H1 (cell line): ENCODE results near the gene SMARCC1. TPM values are rescaled to one million over a fixed set of nuclear protein-coding genes. Genes with fewer than 3 reads are reported as not detected.
"Not testable (repeated sequence)": the region's sequence is repeated elsewhere in the genome, so short reads cannot be mapped to it uniquely, and the experiment has no call there.

Source experiments
- CTCF ChIA-PET: fragments of 300-600 bp; sonication (Branson Sonifier 250); formaldehyde crosslinking; loops from one replicate; lab custom pipeline; 2021; ENCODE audit not compliant: partially characterized antibody; lab: Charles Lee
- POLR2A ChIA-PET: fragments of 300-600 bp; sonication (Branson Sonifier 250); formaldehyde crosslinking; loops from one replicate; lab custom pipeline; 2021; ENCODE audit warnings: inconsistent platforms; ENCODE audit not compliant: partially characterized antibody; lab: Charles Lee
- DNase-seq, 2 experiments: peaks; one replicate each; pipeline versions ENCODE4 v3.0.0 to v3.0.0-alpha.2; 2010 to 2022; ENCODE audit warnings: low spot score in 2 of 2, low read depth in 1 of 2, mixed read lengths in 1 of 2
- FAIRE-seq: peaks from 2 replicates; lab custom pipeline; 2011; peaks lifted over from hg19 to GRCh38; lab: Jason Lieb, UNC
- H2AFZ ChIP-seq: 2 replicates; pipeline ENCODE4 v1.8.1; 2012; ENCODE audit warnings: low read length, inconsistent platforms
- H2AK5ac ChIP-seq: 2 replicates; pipeline ENCODE4 v1.6.1; 2013; ENCODE audit warnings: low read depth, low read length
- H2BK120ac ChIP-seq: replicated peaks from 2 replicates; pipeline ENCODE3; 2013; ENCODE audit warnings: low read depth, low read length, inconsistent platforms
- H2BK12ac ChIP-seq: 2 replicates; pipeline ENCODE4 v1.6.1; 2013; ENCODE audit warnings: low read depth, low read length
- H2BK15ac ChIP-seq: 2 replicates; pipeline ENCODE4 v1.6.1; 2013; ENCODE audit warnings: low read length
- H2BK20ac ChIP-seq: 2 replicates; pipeline ENCODE4 v1.6.1; 2013; ENCODE audit warnings: low read length
- H2BK5ac ChIP-seq: 2 replicates; pipeline ENCODE4 v1.6.1; 2013; ENCODE audit warnings: low read depth, low read length
- H3K14ac ChIP-seq: 2 replicates; pipeline ENCODE4 v1.6.1; 2013; ENCODE audit warnings: inconsistent platforms; ENCODE audit not compliant: insufficient read length
- H3K18ac ChIP-seq: 2 replicates; pipeline ENCODE4 v1.6.1; 2013; ENCODE audit warnings: low read length; ENCODE audit errors: extremely low read depth
- H3K23ac ChIP-seq: 2 replicates; pipeline ENCODE4 v1.6.1; 2013; ENCODE audit warnings: inconsistent platforms; ENCODE audit not compliant: insufficient read length
- H3K23me2 ChIP-seq: 2 replicates; pipeline ENCODE4 v1.6.1; 2013; ENCODE audit warnings: low read depth, low read length
- H3K27ac ChIP-seq: 2 replicates; pipeline ENCODE4 v1.6.1; 2011; ENCODE audit warnings: low read depth, low read length, inconsistent platforms
- H3K27me3 ChIP-seq, 4 experiments: replicated peaks in 1 of 4; 1 replicate in 1 of 4; 2 replicates in 3 of 4; pipeline versions ENCODE4 v1.6.1 to v1.8.1; 2011 to 2013; ENCODE audit warnings: low read length in 3 of 4, mild to moderate bottlenecking in 3 of 4, inconsistent platforms in 2 of 4, mixed read lengths in 2 of 4, moderate library complexity in 1 of 4; ENCODE audit not compliant: control insufficient read depth in 3 of 4, insufficient read depth in 3 of 4; ENCODE audit errors: extremely low read depth in 1 of 4
- H3K36me3 ChIP-seq, 4 experiments: 2 replicates each; pipeline versions ENCODE4 v1.6.1 to v1.8.1; 2011 to 2013; ENCODE audit warnings: mild to moderate bottlenecking in 4 of 4, low read length in 3 of 4, moderate library complexity in 2 of 4, control low read depth in 1 of 4, inconsistent platforms in 1 of 4; ENCODE audit not compliant: insufficient read depth in 4 of 4, control insufficient read depth in 2 of 4
- H3K4ac ChIP-seq: replicated peaks from 2 replicates; pipeline ENCODE3; 2013; ENCODE audit warnings: low read length, low read depth, mixed read lengths, inconsistent platforms; ENCODE audit not compliant: insufficient read length
- H3K4me1 ChIP-seq, 4 experiments: replicated peaks in 1 of 4; 1 replicate in 1 of 4; 2 replicates in 3 of 4; pipeline versions ENCODE4 v1.6.1 to v1.8.1; 2011 to 2013; ENCODE audit warnings: low read length in 3 of 4, inconsistent platforms in 2 of 4, mixed read lengths in 1 of 4; ENCODE audit not compliant: insufficient read depth in 4 of 4, control insufficient read depth in 3 of 4
- H3K4me2 ChIP-seq, 2 experiments: 2 replicates each; pipeline versions ENCODE4 v1.6.1 to v1.8.1; 2011 to 2013; ENCODE audit warnings: low read depth in 2 of 2, low read length in 2 of 2, control low read depth in 1 of 2, inconsistent platforms in 1 of 2, mild to moderate bottlenecking in 1 of 2; ENCODE audit not compliant: insufficient read depth in 1 of 2
- H3K4me3 ChIP-seq, 4 experiments: fragments of 200-600, 300-600 bp in 1 of 4; sonication (generic), shearing (Covaris generic), sonication (Bioruptor Twin) in 1 of 4; 2 replicates each; pipeline versions ENCODE4 v1.5.1 to v1.8.1; 2011 to 2016; ENCODE audit warnings: low read length in 4 of 4, low read depth in 3 of 4, control low read depth in 2 of 4, inconsistent platforms in 2 of 4, mild to moderate bottlenecking in 2 of 4, mixed read lengths in 1 of 4, moderate library complexity in 1 of 4; ENCODE audit not compliant: insufficient read depth in 2 of 4; ENCODE audit errors: extremely low read depth in 1 of 4
- H3K56ac ChIP-seq: replicated peaks from 2 replicates; pipeline ENCODE3; 2013; ENCODE audit warnings: low read depth, mild to moderate bottlenecking, mixed read lengths, low read length, inconsistent platforms; ENCODE audit not compliant: insufficient read length
- H3K79me1 ChIP-seq: 2 replicates; pipeline ENCODE4 v1.6.1; 2013; ENCODE audit warnings: low read depth, low read length, control low read depth
- H3K79me2 ChIP-seq, 2 experiments: 2 replicates each; pipeline versions ENCODE4 v1.6.1 to v1.8.1; 2012 to 2013; ENCODE audit warnings: low read length in 2 of 2, mild to moderate bottlenecking in 2 of 2, inconsistent platforms in 1 of 2; ENCODE audit not compliant: insufficient read depth in 2 of 2, control insufficient read depth in 1 of 2
- H3K9ac ChIP-seq, 4 experiments: replicated peaks in 1 of 4; 1 replicate in 1 of 4; 2 replicates in 3 of 4; pipeline versions ENCODE4 v1.6.1 to v1.8.1; 2011 to 2013; ENCODE audit warnings: low read depth in 3 of 4, low read length in 3 of 4, control low read depth in 2 of 4, mild to moderate bottlenecking in 2 of 4, moderate library complexity in 2 of 4, inconsistent platforms in 1 of 4; ENCODE audit errors: extremely low read depth in 1 of 4
- H3K9me3 ChIP-seq, 2 experiments: 2 replicates each; pipeline versions ENCODE4 v1.6.1 to v1.8.1; 2012 to 2013; ENCODE audit warnings: mild to moderate bottlenecking in 2 of 2, moderate library complexity in 2 of 2, control low read depth in 1 of 2, inconsistent platforms in 1 of 2, low read depth in 1 of 2, low read length in 1 of 2, mixed read lengths in 1 of 2; ENCODE audit not compliant: insufficient read depth in 2 of 2
- H4K20me1 ChIP-seq, 2 experiments: replicated peaks in 1 of 2; 2 replicates each; pipeline versions ENCODE3 to v1.8.1; 2011 to 2013; ENCODE audit warnings: inconsistent platforms in 2 of 2, low read length in 2 of 2, mild to moderate bottlenecking in 1 of 2; ENCODE audit not compliant: insufficient read depth in 2 of 2, control insufficient read depth in 1 of 2
- H4K5ac ChIP-seq: 2 replicates; pipeline ENCODE4 v1.6.1; 2013; ENCODE audit warnings: low read length, low read depth, mixed read lengths, inconsistent platforms; ENCODE audit not compliant: insufficient read length
- H4K8ac ChIP-seq: 2 replicates; pipeline ENCODE4 v1.8.0; 2013; ENCODE audit warnings: mild to moderate bottlenecking, moderate library complexity, low read length, inconsistent platforms; ENCODE audit not compliant: insufficient read depth; ENCODE audit errors: extremely low read depth
- H4K91ac ChIP-seq: replicated peaks from 2 replicates; pipeline ENCODE3; 2013; ENCODE audit warnings: low read length, mixed read lengths, inconsistent platforms; ENCODE audit not compliant: insufficient read length
- CBX8 ChIP-seq: fragments of 300-800, 300-1000 bp; sonication (generic); IDR thresholded peaks from 2 replicates; pipeline ENCODE4 v1.7.1; 2016; ENCODE audit warnings: low read depth, low read length, borderline replicate concordance
- CHD1 ChIP-seq: IDR thresholded peaks from 2 replicates; pipeline ENCODE4 v1.6.1; 2012; ENCODE audit warnings: low read depth, low read length, improper control_type of control experiment
- CTBP2 ChIP-seq: IDR thresholded peaks from 2 replicates; pipeline ENCODE4 v1.7.0; 2011; ENCODE audit warnings: borderline replicate concordance, mild to moderate bottlenecking, moderate library complexity, mixed read lengths, low read length; ENCODE audit not compliant: insufficient read depth, insufficient read length
- EGR1 ChIP-seq: IDR thresholded peaks from 2 replicates; pipeline ENCODE4 v1.6.1; 2011; ENCODE audit warnings: low read depth, low read length, borderline replicate concordance
- RAD21 ChIP-seq, 2 experiments: IDR thresholded peaks in 1 of 2; conservative IDR thresholded peaks in 1 of 2; 2 replicates each; pipeline ENCODE4 v1.6.1; 2011; ENCODE audit warnings: low read depth in 2 of 2, low read length in 2 of 2, improper control_type of control experiment in 1 of 2, inconsistent platforms in 1 of 2, mild to moderate bottlenecking in 1 of 2, moderate library complexity in 1 of 2
- SIN3A ChIP-seq, 2 experiments: IDR thresholded peaks in 1 of 2; conservative IDR thresholded peaks in 1 of 2; 2 replicates each; pipeline ENCODE4 v1.6.1; 2011 to 2012; ENCODE audit warnings: low read length in 2 of 2, improper control_type of control experiment in 1 of 2, low read depth in 1 of 2, mild to moderate bottlenecking in 1 of 2
- SUZ12 ChIP-seq: fragments of 200-600 bp; sonication (generic); IDR thresholded peaks from 2 replicates; pipeline ENCODE4 v1.6.1; 2012; ENCODE audit warnings: mild to moderate bottlenecking, inconsistent platforms, low read length, moderate library complexity, mixed read lengths
- WGBS, 2 experiments: shearing (Covaris generic) in 1 of 2; methylation state at CpG; one replicate each; pipeline versions ENCODE4 v1.1.6 to v1.1.7; 2013 to 2015; ENCODE audit warnings: low lambda C conversion rate in 2 of 2, mixed read lengths in 2 of 2, inconsistent platforms in 1 of 2, low coverage in 1 of 2, missing lambda C conversion rate in 1 of 2; ENCODE audit not compliant: insufficient replicate concordance in 2 of 2, insufficient coverage in 1 of 2, insufficient read length in 1 of 2; ENCODE audit errors: extremely low coverage in 1 of 2, missing lambda C conversion rate in 1 of 2; 5-methylcytosine and 5-hydroxymethylcytosine counted together
- polyA plus RNA-seq, 7 experiments: library from polyadenylated mRNA; depleted of rRNA in 3 of 7; stranded (reverse) in 5 of 7; unstranded in 2 of 7; fragments of >200 nt in 5 of 7; fragments of 200-250 nt in 2 of 7; gene quantifications; 1 replicate in 5 of 7; 2 replicates in 1 of 7; 4 replicates in 1 of 7; pipeline versions ENCODE4 v1.2.1 to v1.2.3, GENCODE V29; 2011 to 2013; ENCODE audit warnings: missing spikeins in 2 of 7, mixed read lengths in 2 of 7
- total RNA-seq: library from RNA; stranded (reverse); fragmentation: NEBNext Ultra II Directional; extraction: Animal tissue kit (Norgen Biotek cat#: 25700); gene quantifications from 2 replicates; pipeline ENCODE4 v1.2.1, GENCODE V29; 2021

SMARCC1 gene
- total and polyA plus RNA-seq, 2 of the 8 experiments (the other 6 are each of a cell fraction or from before 2014, with no cell fraction given), result 64.1 to 335 TPM

GRCh38 chr3:47752716-47753115 lies 29.0 kb downstream of the SMARCC1 start (continued):
- TF ChIP-seq EGR1 (no peak), RAD21 (IDR thresholded peaks at IDR 0.05 in 1 of 2, conservative IDR thresholded peaks at IDR 0.05 in 1 of 2; ENCODE audit: low read depth in 2 of 2, low read length in 2 of 2) (no peak), SUZ12 (no peak), CBX8 (no peak), CTBP2 (no peak), SIN3A (conservative IDR thresholded peaks at IDR 0.05 in 1 of 2, IDR thresholded peaks at IDR 0.05 in 1 of 2; ENCODE audit: low read depth in 1 of 2, low read length in 2 of 2) (no peak), CHD1 (no peak)

GRCh38 chr3:47750811-47751354 lies 30.8 kb downstream of the SMARCC1 start:
- not testable (repeated sequence) for H3K9me3 ChIP-seq, H3K23ac ChIP-seq, H3K18ac ChIP-seq, H3K27me3 ChIP-seq, H2BK5ac ChIP-seq, H3K4ac ChIP-seq, H3K23me2 ChIP-seq, H4K5ac ChIP-seq, H3K14ac ChIP-seq, H2BK15ac ChIP-seq, H3K4me2 ChIP-seq, H2BK20ac ChIP-seq, H3K27ac ChIP-seq, H3K56ac ChIP-seq, H3K9ac ChIP-seq, H2AFZ ChIP-seq, H3K4me3 ChIP-seq, H3K4me1 ChIP-seq, H2BK12ac ChIP-seq, DNase-seq, H2BK120ac ChIP-seq, H3K79me1 ChIP-seq, H4K8ac ChIP-seq, H2AK5ac ChIP-seq, H4K20me1 ChIP-seq, H4K91ac ChIP-seq, FAIRE-seq
- CTCF ChIA-PET, result interaction anchor here (0.6 kb wide), 1 partner anchor 195 kb away, joined by 3 read pairs; no protein-coding TSS in a partner anchor
- peaks cover 10 to 99% of the 10 kb centered on the region in 2 experiments for H3K79me2 ChIP-seq
- 93% methylated on average over 12 of the region's 12 CpGs; no CpG with 5 or more reads in 1 of the 2 experiments for WGBS, 2 experiments
- peaks cover 0 to 29% (median 1%) of the 10 kb centered on the region in 4 experiments; a peak in 4 of 8 replicates for H3K36me3 ChIP-seq
- POLR2A ChIA-PET, result interaction anchor here (0.6 to 1.2 kb wide), 3 partner anchors 12 to 41 kb away, joined by 3 to 4 read pairs (median 3); no protein-coding TSS in a partner anchor
